HG03139 (cell line): ENCODE data around the gene SLC6A12.
"Not testable (repeated sequence)": the region's sequence is repeated elsewhere in the genome, so short reads cannot be mapped to it uniquely, and the experiment has no call there.

ENCODE experiments used
- ATAC-seq: cut with Tn5 transposase; IDR thresholded peaks from one replicate; pipeline ENCODE4 v1.9.1; 2021; ENCODE audit not compliant: unreplicated experiment

The SLC6A12 gene

GRCh38 chr12:218728-219590 is 5.0 kb upstream of the SLC6A12 start:
- ATAC-seq, result no peak

GRCh38 chr12:218221-218620 is 4.3 kb upstream of the SLC6A12 start:
- ATAC-seq, result no peak

- not testable (repeated sequence) for ATAC-seq
These were observed 3.1 kb upstream of the SLC6A12 start for GRCh38 chr12:217029-217428.

GRCh38 chr12:215116-215515 is 1.2 kb upstream of the SLC6A12 start:
- ATAC-seq, result no peak

- no peak for ATAC-seq
These were observed 427 bp downstream of the SLC6A12 start for GRCh38 chr12:213527-213932.

- ATAC-seq, result no peak
These were observed 1.0 kb downstream of the SLC6A12 start for GRCh38 chr12:212715-213526.

GRCh38 chr12:212415-212714 is 1.6 kb downstream of the SLC6A12 start:
- ATAC-seq, result no peak

- ATAC-seq, result no peak
These were observed 2.1 kb downstream of the SLC6A12 start for GRCh38 chr12:211639-212414.

- ATAC-seq, result no peak
These were observed 2.9 kb downstream of the SLC6A12 start for GRCh38 chr12:211142-211465.

GRCh38 chr12:210277-211141 is 3.4 kb downstream of the SLC6A12 start:
- no peak for ATAC-seq

- no peak for ATAC-seq
These were observed 4.1 kb downstream of the SLC6A12 start for GRCh38 chr12:209851-210250.

- ATAC-seq, result no peak
These were observed 4.7 kb downstream of the SLC6A12 start for GRCh38 chr12:209246-209645.

- no peak for ATAC-seq
These were observed 5.1 kb downstream of the SLC6A12 start for GRCh38 chr12:208813-209212.

GRCh38 chr12:207804-208203 is 6.2 kb downstream of the SLC6A12 start:
- ATAC-seq, result no peak

- no peak for ATAC-seq
These were observed 7.1 kb downstream of the SLC6A12 start for GRCh38 chr12:206746-207440.

GRCh38 chr12:205026-205425 is 8.9 kb downstream of the SLC6A12 start:
- no peak for ATAC-seq

- ATAC-seq, result no peak
These were observed 9.7 kb downstream of the SLC6A12 start for GRCh38 chr12:204261-204678.

GRCh38 chr12:203462-204260 is 10.3 kb downstream of the SLC6A12 start:
- ATAC-seq, result no peak

GRCh38 chr12:203074-203461 is 10.9 kb downstream of the SLC6A12 start:
- ATAC-seq, result no peak
